GM18499 (cell line): ENCODE measurements around the gene LSG1.

Experiments used
- ATAC-seq: cut with Tn5 transposase; IDR thresholded peaks from one replicate; pipeline ENCODE4 v1.9.1; 2021; ENCODE audit warnings: moderate number of reproducible peaks; ENCODE audit not compliant: insufficient read depth, unreplicated experiment

LSG1 gene

DNA sequence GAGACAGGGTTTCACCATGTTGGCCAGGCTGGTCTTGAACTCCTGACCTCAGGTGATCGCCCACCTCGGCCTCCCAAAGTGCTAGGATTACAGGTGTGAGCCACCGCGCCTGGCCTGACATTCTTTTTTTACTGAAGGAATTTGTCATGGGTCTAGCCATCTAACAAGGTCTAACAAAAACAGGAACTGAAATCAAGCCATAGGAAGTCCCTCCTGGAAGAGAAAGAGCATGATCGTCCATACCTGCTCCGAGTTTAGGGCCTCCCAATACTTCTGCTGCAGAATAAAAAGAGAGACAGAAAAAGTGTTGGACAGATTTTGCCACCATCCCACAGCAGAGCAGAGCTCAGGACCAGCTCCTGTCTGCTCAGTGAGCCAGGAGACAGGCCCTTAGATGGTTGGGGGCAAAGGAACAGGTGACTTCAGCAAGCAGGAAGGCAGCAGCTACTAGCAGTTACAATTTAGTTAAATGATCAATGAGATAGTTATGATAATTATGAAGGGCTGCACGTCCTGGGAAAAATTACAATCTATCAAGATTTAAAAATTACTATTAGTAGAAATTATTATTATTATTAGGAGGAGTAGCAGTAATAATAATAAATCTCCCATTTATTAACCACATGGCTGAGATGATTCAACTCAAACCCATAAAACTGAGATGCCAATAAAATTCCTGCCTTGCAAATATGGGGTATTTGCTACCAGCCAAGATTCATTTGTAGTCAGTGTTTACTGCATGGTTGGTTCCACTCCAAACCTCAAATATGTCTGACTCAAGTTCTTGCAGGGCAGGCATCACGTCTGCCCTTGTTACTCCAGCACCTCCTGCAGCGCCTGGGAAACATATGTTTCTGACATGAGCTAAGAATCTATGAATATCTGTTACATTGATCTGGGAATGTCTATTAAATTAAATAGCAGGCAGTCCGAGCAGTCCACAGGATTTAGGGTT lies 78.9 kb downstream of the LSG1 start:
- no peak for ATAC-seq
